ENCODE measurements around the gene PGM1.

PGM1 gene

GRCh38 chr1:63701187-63701586, 108.0 kb downstream of the PGM1 start:
- no peaks in the 10 kb centered on the region for H4K20me1 ChIP-seq (ENCODE audit: insufficient read depth, low read length)
- H3F3A ChIP-seq (ENCODE audit: insufficient read depth, low read length) = no peaks in the 10 kb centered on the region
- no peak overlapping the region for H3K9ac ChIP-seq (ENCODE audit: low read length)
- peaks cover 7% of the 10 kb centered on the region for H3K4me1 ChIP-seq (ENCODE audit: insufficient read depth, low read length, severe bottlenecking)
- H3K27ac ChIP-seq (ENCODE audit: low read depth, low read length, poor library complexity, severe bottlenecking) = no peak overlapping the region
- no peaks in the 10 kb centered on the region for H3K27me3 ChIP-seq (ENCODE audit: insufficient read depth, low read length)
- no peak overlapping the region for H3K4me3 ChIP-seq (ENCODE audit: low read depth, low read length, poor library complexity, severe bottlenecking)
- no peaks in the 10 kb centered on the region for H3K36me3 ChIP-seq (ENCODE audit: insufficient read depth, low read length)
- no peak overlapping the region for H2AFZ ChIP-seq (ENCODE audit: low read length)
- no peaks in the 10 kb centered on the region for H3K9me3 ChIP-seq (ENCODE audit: low read length)
- H3K79me2 ChIP-seq (ENCODE audit: insufficient read depth, low read length) = no peaks in the 10 kb centered on the region
- TF ChIP-seq CTCF (IDR thresholded peaks at IDR 0.05; ENCODE audit: low read length) (no peak), EZH2 (IDR thresholded peaks at IDR 0.05; ENCODE audit: borderline replicate concordance, low read length) (no peak)
- no peak overlapping the region for H3K4me2 ChIP-seq (ENCODE audit: low read length)
- no peaks in the 10 kb centered on the region for H3K9me2 ChIP-seq (ENCODE audit: low read depth, low read length)

GRCh38 chr1:63703701-63704107, 110.5 kb downstream of the PGM1 start:
- Histone ChIP-seq H3K36me3 (ENCODE audit: insufficient read depth, low read length) (no peaks in the 10 kb centered on the region), H4K20me1 (ENCODE audit: insufficient read depth, low read length) (no peaks in the 10 kb centered on the region), H3F3A (ENCODE audit: insufficient read depth, low read length) (no peaks in the 10 kb centered on the region), H2AFZ (ENCODE audit: low read length) (no peak overlapping the region), H3K4me2 (ENCODE audit: low read length) (no peak overlapping the region), H3K4me1 (ENCODE audit: insufficient read depth, low read length, severe bottlenecking) (peaks cover 7% of the 10 kb centered on the region), H3K9me2 (ENCODE audit: low read depth, low read length) (no peaks in the 10 kb centered on the region), H3K27ac (ENCODE audit: low read depth, low read length, poor library complexity, severe bottlenecking) (no peak overlapping the region), H3K4me3 (ENCODE audit: low read depth, low read length, poor library complexity, severe bottlenecking) (no peak overlapping the region), H3K9me3 (ENCODE audit: low read length) (no peaks in the 10 kb centered on the region), H3K79me2 (ENCODE audit: insufficient read depth, low read length) (no peaks in the 10 kb centered on the region), H3K9ac (ENCODE audit: low read length) (no peak overlapping the region), H3K27me3 (ENCODE audit: insufficient read depth, low read length) (peaks cover 5% of the 10 kb centered on the region; the same call in 1 of the 2 replicates)
- TF ChIP-seq CTCF (IDR thresholded peaks at IDR 0.05; ENCODE audit: low read length) = no peak
- no peak for TF ChIP-seq EZH2 (IDR thresholded peaks at IDR 0.05; ENCODE audit: borderline replicate concordance, low read length)

- no peaks in the 10 kb centered on the region for H3K36me3 ChIP-seq (ENCODE audit: insufficient read depth, low read length)
- H3K79me2 ChIP-seq (ENCODE audit: insufficient read depth, low read length) = no peaks in the 10 kb centered on the region
- no peak overlapping the region for H3K4me2 ChIP-seq (ENCODE audit: low read length)
- no peak overlapping the region for H3K4me3 ChIP-seq (ENCODE audit: low read depth, low read length, poor library complexity, severe bottlenecking)
- H3K27ac ChIP-seq (ENCODE audit: low read depth, low read length, poor library complexity, severe bottlenecking) = no peak overlapping the region
- TF ChIP-seq CTCF (IDR thresholded peaks at IDR 0.05; ENCODE audit: low read length) (no peak), EZH2 (IDR thresholded peaks at IDR 0.05; ENCODE audit: borderline replicate concordance, low read length) (no peak)
- no peak overlapping the region for H3K9ac ChIP-seq (ENCODE audit: low read length)
- peaks cover 7% of the 10 kb centered on the region for H3K4me1 ChIP-seq (ENCODE audit: insufficient read depth, low read length, severe bottlenecking)
- H4K20me1 ChIP-seq (ENCODE audit: insufficient read depth, low read length) = no peaks in the 10 kb centered on the region
- H3F3A ChIP-seq (ENCODE audit: insufficient read depth, low read length) = no peaks in the 10 kb centered on the region
- no peak overlapping the region for H2AFZ ChIP-seq (ENCODE audit: low read length)
- H3K27me3 ChIP-seq (ENCODE audit: insufficient read depth, low read length) = peaks cover 5% of the 10 kb centered on the region; the same call in 1 of the 2 replicates
- no peaks in the 10 kb centered on the region for H3K9me2 ChIP-seq (ENCODE audit: low read depth, low read length)
- H3K9me3 ChIP-seq (ENCODE audit: low read length) = no peaks in the 10 kb centered on the region
These were observed 111.2 kb downstream of the PGM1 start for GRCh38 chr1:63704443-63704842.

All from OCI-LY1 (cell line).